Forelimb muscle (tissue), 1 donor: ENCODE data around the gene SERGEF. TPM values are rescaled to one million over a fixed set of nuclear protein-coding genes. Genes with fewer than 3 reads are reported as not detected.

Source experiments
- DNase-seq: peaks from one replicate; pipeline ENCODE4 v3.0.0-alpha.2; 2013; ENCODE audit warnings: low read depth
- polyA plus RNA-seq: library from polyadenylated mRNA; unstranded; fragments of 120-200 nt; gene quantifications from one replicate; pipeline ENCODE4 v1.2.1, GENCODE V29; 2013; ENCODE audit not compliant: insufficient read length

Gene SERGEF
- polyA plus RNA-seq, 1 donor, result 10.4 TPM

- no peak for DNase-seq
These were observed 199.3 kb downstream of the SERGEF start for GRCh38 chr11:17813391-17814059.

GRCh38 chr11:17812865-17813187 is 200.0 kb downstream of the SERGEF start:
- no peak for DNase-seq

- DNase-seq, result no peak
These were observed 200.6 kb downstream of the SERGEF start for GRCh38 chr11:17812091-17812864.

GRCh38 chr11:17811352-17811751 is 201.5 kb downstream of the SERGEF start:
- DNase-seq, result no peak

GRCh38 chr11:17810746-17811145 is 202.1 kb downstream of the SERGEF start:
- DNase-seq, result no peak

- DNase-seq, result no peak
These were observed 202.8 kb downstream of the SERGEF start for GRCh38 chr11:17810041-17810440.

GRCh38 chr11:17807034-17807433 is 205.8 kb downstream of the SERGEF start:
- no peak for DNase-seq

- DNase-seq, result no peak
These were observed 207.0 kb downstream of the SERGEF start for GRCh38 chr11:17805873-17806272.

- no peak for DNase-seq
These were observed 207.8 kb downstream of the SERGEF start for GRCh38 chr11:17805043-17805442.

GRCh38 chr11:17803754-17804334 is 209.0 kb downstream of the SERGEF start:
- no peak for DNase-seq

GRCh38 chr11:17802491-17802890 is 210.4 kb downstream of the SERGEF start:
- DNase-seq, result no peak

GRCh38 chr11:17801166-17801565 is 211.7 kb downstream of the SERGEF start:
- DNase-seq, result no peak

GRCh38 chr11:17799147-17799546 is 213.7 kb downstream of the SERGEF start:
- DNase-seq, result no peak

- DNase-seq, result no peak
These were observed 214.1 kb downstream of the SERGEF start for GRCh38 chr11:17798716-17799115.

GRCh38 chr11:17798253-17798652 is 214.6 kb downstream of the SERGEF start:
- no peak for DNase-seq

GRCh38 chr11:17796154-17796553 is 216.7 kb downstream of the SERGEF start:
- DNase-seq, result no peak

GRCh38 chr11:17794981-17795380 is 217.9 kb downstream of the SERGEF start:
- DNase-seq, result no peak

GRCh38 chr11:17793642-17794170 is 219.1 kb downstream of the SERGEF start:
- DNase-seq, result no peak

GRCh38 chr11:17792161-17792560 is 220.7 kb downstream of the SERGEF start:
- DNase-seq, result no peak

- DNase-seq, result no peak
These were observed 221.7 kb downstream of the SERGEF start for GRCh38 chr11:17791144-17791543.

- no peak for DNase-seq
These were observed 222.4 kb downstream of the SERGEF start for GRCh38 chr11:17790453-17790852.

- no peak for DNase-seq
These were observed 224.8 kb downstream of the SERGEF start for GRCh38 chr11:17788084-17788483.
